Large intestine (tissue), 3 donors: ENCODE results near the gene DENND1C. TPM values are rescaled to one million over a fixed set of nuclear protein-coding genes. Genes with fewer than 3 reads are reported as not detected.

Source experiments
- DNase-seq, 2 donors: peaks; one replicate each; pipeline versions ENCODE4 v3.0.0 to v3.0.0-alpha.2; 2013
- H3K27ac ChIP-seq: one replicate; pipeline ENCODE4 v1.5.1; 2013; ENCODE audit warnings: low read length
- H3K27me3 ChIP-seq: 2 replicates; pipeline ENCODE4 v1.6.1; 2013; ENCODE audit warnings: low read length; ENCODE audit not compliant: control insufficient read depth, insufficient read depth
- H3K36me3 ChIP-seq: 2 replicates; pipeline ENCODE4 v1.6.1; 2013; ENCODE audit warnings: low read length; ENCODE audit not compliant: control insufficient read depth, insufficient read depth
- H3K4me1 ChIP-seq: one replicate; pipeline ENCODE4 v1.6.1; 2013; ENCODE audit warnings: low read length; ENCODE audit not compliant: control insufficient read depth, insufficient read depth
- H3K4me3 ChIP-seq: one replicate; pipeline ENCODE4 v1.5.1; 2013; ENCODE audit warnings: low read length
- H3K9me3 ChIP-seq: one replicate; pipeline ENCODE4 v1.6.1; 2013; ENCODE audit warnings: mild to moderate bottlenecking, low read depth, low read length, moderate library complexity; ENCODE audit not compliant: control insufficient read depth
- WGBS: methylation state at CpG from one replicate; pipeline ENCODE4 v1.1.5; 2013; ENCODE audit warnings: low lambda C conversion rate; ENCODE audit not compliant: insufficient coverage; 5-methylcytosine and 5-hydroxymethylcytosine counted together
- polyA plus RNA-seq: library from polyadenylated mRNA; unstranded; fragments of 120-200 nt; gene quantifications from one replicate; pipeline ENCODE4 v1.2.1, GENCODE V29; 2013

The DENND1C gene
- polyA plus RNA-seq, 1 donor: 40.4 TPM

DNA sequence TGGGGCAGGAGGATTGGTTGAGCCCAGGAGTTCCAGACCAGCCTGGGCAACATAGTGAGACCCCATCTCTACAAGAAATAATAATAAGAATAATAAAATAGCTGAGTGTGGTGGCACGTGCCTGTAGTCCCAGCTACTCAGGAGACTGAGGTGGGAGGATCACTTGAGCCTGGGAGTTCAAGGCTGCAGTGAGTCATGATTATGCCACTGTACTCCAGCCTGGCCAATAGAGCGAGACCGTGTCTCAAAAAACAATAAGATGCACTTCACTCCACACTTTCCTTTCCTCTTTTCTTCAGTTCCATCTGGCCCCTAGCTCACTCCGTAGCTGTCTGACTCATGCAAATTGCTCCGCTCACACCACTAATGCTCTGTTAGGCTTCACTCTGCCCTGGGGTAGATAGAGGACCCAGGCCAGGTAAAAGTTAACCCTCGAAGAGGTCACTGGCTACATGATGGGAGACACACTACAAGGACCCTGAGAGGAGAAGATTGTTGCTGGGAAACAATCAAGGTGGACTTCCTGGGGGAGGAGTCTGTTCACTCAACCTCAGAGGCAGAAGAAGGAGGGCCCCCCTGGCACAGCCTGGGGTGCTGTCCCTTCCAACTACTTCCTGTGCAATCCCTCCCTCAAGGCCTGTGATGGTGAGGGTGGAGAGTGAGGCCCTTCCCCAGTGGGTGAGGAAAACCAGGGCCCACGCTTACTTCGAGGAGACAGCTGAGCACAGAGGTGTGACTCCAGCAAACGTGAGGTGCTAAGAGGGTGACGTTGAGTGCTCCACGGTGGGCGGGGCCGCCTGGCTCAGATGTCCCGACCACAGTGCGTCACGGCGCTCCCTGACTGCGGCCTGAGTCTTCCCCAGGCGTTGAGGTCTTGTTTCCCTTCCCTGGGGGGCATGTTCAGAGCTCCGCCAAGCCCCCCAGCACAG lies 40.4 kb upstream of the DENND1C start:
- no CpG with 5 or more reads among the region's 20 CpGs for WGBS
- H3K27ac ChIP-seq: no peak overlapping the region
- no peaks in the 10 kb centered on the region for H3K36me3 ChIP-seq
- H3K4me1 ChIP-seq: peaks cover 3% of the 10 kb centered on the region
- H3K4me3 ChIP-seq: no peak overlapping the region
- DNase-seq: no peak
- no peaks in the 10 kb centered on the region for H3K9me3 ChIP-seq
- no peaks in the 10 kb centered on the region for H3K27me3 ChIP-seq

DNA sequence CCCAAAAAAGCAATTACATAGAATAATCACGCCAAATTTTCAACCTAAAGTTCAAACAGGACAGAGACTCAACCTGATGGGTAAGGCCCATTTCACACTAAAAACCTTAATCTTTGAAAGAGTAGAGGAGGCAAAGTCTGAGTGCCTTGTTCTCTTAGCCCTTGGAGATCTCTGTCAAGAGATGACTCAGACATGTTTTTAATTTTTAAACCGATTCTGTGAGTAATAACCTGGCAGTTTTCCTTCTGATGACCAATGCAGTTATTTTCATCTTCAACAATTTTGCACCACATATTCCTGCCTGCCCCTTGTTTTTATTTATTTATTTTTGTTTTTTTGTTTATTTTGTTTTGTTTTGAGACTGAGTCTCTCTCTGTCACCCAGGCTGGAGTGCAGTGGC lies 37.7 kb upstream of the DENND1C start:
- H3K36me3 ChIP-seq: no peaks in the 10 kb centered on the region

DNA sequence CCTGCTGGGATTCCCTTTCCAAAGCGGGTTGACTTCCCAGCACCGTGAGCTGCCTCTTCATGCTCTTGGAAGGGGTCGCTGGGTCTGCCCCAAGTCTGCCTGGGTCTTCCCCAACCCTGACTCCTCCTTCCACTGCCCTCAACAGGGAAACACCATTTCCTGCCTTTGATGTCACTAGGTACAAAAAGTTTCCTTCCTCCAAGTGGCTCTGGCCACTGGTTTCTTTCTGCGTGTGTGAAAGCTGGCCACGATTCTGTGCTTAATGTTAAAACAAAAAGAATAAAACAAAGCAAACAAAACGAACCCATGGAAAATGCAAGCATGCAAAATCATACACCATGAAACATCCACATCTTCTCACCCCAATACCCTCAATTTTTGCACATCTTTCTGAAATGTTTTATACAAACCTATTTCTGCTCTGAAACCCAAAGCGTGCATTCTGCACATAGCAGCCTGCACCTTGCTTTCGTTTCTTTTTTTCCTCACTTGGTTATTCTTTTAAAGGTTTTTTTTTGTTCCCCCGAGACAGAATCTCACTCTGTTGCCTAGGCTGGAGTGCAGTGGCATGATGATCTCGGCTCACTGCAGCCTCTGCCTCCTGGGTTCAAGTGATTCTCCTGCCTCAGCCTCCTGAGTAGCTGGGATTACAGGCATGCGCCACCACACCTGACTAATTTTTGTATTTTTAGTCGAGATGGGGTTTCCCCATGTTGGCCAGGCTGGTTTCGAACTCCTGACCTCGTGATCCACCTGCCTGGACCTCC lies 36.7 kb upstream of the DENND1C start:
- H3K27ac ChIP-seq: no peak overlapping the region
- no peaks in the 10 kb centered on the region for H3K27me3 ChIP-seq
- no peak for DNase-seq
- H3K4me1 ChIP-seq: peaks cover 4% of the 10 kb centered on the region
- peaks cover 2% of the 10 kb centered on the region for H3K9me3 ChIP-seq
- H3K4me3 ChIP-seq: no peak overlapping the region
- 73% methylated on average over 2 of the region's 14 CpGs for WGBS
- H3K36me3 ChIP-seq: no peaks in the 10 kb centered on the region

More for the DNA sequence above, 37.7 kb upstream of the DENND1C start:
- WGBS: no CpG with 5 or more reads among the region's 2 CpGs
- Histone ChIP-seq H3K4me1 (peaks cover 4% of the 10 kb centered on the region), H3K27me3 (no peaks in the 10 kb centered on the region), H3K27ac (no peak overlapping the region), H3K9me3 (peaks cover 2% of the 10 kb centered on the region), H3K4me3 (no peak overlapping the region)
- peak in 1 of 2 donors; percentile 32 for DNase-seq

DNA sequence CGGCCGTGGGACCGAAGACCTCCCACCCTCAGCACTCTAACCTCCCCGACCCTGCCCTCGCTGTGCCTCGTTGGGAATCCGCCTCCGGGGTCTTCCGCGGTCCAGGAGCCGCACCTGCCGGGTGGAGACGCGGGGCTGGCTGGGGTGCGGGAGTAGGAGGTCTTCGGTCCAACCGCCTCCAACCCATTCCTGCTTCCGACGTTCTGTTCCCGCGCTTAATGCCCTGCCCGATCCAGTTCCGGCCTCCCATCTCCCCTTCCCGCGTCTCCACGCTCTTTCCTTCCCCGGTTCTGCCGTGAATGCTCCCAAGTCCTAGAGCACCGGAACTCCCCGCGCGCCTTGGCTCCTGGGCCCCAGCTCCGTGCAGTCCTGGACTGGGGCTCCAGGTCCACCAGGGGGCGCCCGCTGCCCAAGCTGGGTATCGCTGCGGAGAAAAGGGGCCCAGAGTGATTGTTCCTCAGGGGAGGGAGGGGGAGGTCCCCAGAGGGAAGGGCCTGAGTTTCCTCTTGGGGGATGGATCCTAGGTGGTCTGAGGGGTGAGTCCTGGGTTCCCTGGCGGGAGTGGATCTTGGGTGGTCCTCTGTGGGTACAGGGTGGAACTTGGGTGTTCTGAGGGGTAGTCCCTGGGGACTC lies 35.2 kb upstream of the DENND1C start:
- H3K9me3 ChIP-seq: peaks cover 2% of the 10 kb centered on the region
- peak overlapping the region; percentile 45 for H3K27ac ChIP-seq
- WGBS: no CpG with 5 or more reads among the region's 38 CpGs
- peaks cover 4% of the 10 kb centered on the region for H3K4me1 ChIP-seq
- H3K27me3 ChIP-seq: no peaks in the 10 kb centered on the region
- H3K4me3 ChIP-seq: peak overlapping the region; percentile 59
- no peaks in the 10 kb centered on the region for H3K36me3 ChIP-seq
- DNase-seq: peak; percentile 82 to 83

DNA sequence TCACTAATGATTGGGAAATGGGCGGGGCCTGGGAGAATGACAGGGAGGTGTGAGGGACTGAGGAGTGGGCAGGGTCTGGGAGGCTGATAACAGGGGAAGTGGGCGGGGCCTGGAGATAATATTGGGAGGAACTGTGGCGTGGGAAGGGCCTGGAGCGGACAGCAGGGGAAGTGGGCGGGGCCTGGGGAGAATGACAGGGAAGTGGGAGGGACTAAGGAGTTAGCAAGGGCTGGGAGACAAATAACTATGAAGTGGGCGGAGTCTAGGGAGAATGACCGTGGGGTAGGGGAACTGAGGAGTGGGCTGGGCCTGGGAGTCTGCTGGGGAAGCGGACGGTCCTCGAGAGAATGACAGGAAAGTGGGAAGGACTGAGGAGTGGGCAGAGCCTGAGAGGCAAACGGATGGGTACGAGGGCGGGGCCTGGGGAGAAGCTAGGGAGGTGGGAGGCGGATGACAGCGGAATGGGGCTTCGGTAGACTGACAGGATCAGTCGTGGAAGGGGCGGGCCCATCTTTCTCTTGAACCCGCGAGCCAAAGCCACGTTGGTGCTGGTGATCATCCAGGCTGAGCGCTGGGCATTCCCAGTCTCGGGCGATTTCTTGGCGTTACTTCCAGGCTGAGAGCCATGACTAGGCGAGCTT lies 34.6 kb upstream of the DENND1C start:
- no peaks in the 10 kb centered on the region for H3K36me3 ChIP-seq
- 0% methylated on average over 2 of the region's 26 CpGs for WGBS
- no peaks in the 10 kb centered on the region for H3K27me3 ChIP-seq
- peak; percentile 91 to 96 for DNase-seq
- H3K27ac ChIP-seq: peak overlapping the region; percentile 45
- peak overlapping the region; percentile 59 for H3K4me3 ChIP-seq
- H3K4me1 ChIP-seq: peaks cover 4% of the 10 kb centered on the region
- peaks cover 2% of the 10 kb centered on the region for H3K9me3 ChIP-seq

DNA sequence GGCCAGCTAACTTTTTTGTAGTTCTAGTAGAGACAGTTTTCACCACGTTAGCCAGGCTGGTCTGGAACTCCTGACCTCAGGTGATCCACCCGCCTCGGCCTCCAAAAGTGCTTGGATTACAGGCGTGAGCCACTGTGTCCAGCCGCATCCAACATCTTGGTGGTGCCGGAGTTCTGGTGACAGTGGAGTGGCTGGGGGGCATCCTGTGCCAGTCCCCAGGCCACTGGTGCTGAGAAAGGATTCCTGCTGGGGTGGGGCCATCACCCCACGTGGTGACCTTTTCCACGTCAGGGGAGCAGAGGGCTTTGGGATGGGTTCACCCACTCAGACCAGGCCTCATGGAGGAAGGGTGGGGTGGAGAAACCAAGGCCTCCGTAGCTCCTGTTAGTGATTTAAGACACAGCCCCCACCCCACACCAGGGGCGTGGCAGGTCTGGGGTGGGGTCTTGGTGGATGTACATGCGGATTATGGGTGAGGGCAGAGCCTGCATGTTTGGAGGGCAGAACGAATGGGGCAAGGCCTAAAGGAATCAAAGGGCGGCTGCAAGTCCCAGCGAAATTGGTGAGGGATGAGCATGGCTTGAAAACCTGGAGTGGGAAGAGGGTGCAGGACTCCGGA lies 33.4 kb upstream of the DENND1C start:
- WGBS: 96% methylated on average over 5 of the region's 15 CpGs
- Histone ChIP-seq H3K4me3 (no peak overlapping the region), H3K36me3 (no peaks in the 10 kb centered on the region)

DNA sequence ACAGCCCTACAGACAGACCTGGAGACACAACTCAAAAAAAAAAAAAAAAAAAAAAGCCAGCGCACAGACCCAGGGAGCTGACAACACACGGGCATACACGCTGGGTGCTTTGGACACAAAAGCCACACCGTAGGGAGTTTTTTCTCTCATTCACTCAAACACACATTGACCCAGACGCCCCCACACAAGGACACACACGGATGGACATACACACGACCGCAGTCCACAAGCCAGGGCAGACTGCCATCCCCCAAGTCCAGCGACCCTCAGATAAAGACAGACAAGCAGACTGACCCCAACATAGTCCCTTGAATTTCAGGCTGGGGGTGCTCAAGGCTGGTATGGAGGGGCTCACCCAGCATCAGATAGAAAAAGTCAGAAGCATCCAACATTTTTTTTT lies 32.5 kb upstream of the DENND1C start:
- Histone ChIP-seq H3K4me1 (peaks cover 4% of the 10 kb centered on the region), H3K4me3 (no peak overlapping the region), H3K27me3 (no peaks in the 10 kb centered on the region), H3K27ac (no peak overlapping the region), H3K9me3 (peaks cover 2% of the 10 kb centered on the region), H3K36me3 (no peaks in the 10 kb centered on the region)
- WGBS: no CpG with 5 or more reads among the region's 9 CpGs
- no peak for DNase-seq

More for the DNA sequence above, 33.4 kb upstream of the DENND1C start:
- peaks cover 4% of the 10 kb centered on the region for H3K4me1 ChIP-seq
- no peak for DNase-seq
- no peak overlapping the region for H3K27ac ChIP-seq
- H3K27me3 ChIP-seq: no peaks in the 10 kb centered on the region
- H3K9me3 ChIP-seq: peaks cover 2% of the 10 kb centered on the region

DNA sequence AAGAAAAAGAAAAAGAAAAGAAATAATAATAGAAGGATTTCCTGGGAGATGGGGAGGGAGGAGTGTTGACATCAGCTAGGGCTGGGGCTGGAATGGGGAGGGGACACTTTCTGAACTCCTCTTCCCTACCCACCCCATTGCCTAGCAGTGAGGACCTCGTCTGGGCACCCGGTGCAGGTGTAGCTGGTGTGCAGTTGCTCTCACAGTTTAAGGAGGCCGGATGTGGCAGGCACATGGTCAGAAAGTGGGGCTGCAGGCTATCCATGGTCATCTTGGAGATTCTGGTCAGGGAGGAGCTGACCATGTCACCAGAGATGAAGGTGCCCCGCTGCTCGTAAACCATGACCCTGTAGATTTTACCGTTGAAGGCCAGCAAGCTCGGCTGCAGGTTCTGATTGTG lies 29.0 kb upstream of the DENND1C start:
- H3K4me3 ChIP-seq: no peak overlapping the region
- H3K27me3 ChIP-seq: no peaks in the 10 kb centered on the region
- H3K27ac ChIP-seq: no peak overlapping the region
- peaks cover 2% of the 10 kb centered on the region for H3K9me3 ChIP-seq
- H3K36me3 ChIP-seq: no peaks in the 10 kb centered on the region
- no peaks in the 10 kb centered on the region for H3K4me1 ChIP-seq
- no CpG with 5 or more reads among the region's 7 CpGs for WGBS
- no peak for DNase-seq

DNA sequence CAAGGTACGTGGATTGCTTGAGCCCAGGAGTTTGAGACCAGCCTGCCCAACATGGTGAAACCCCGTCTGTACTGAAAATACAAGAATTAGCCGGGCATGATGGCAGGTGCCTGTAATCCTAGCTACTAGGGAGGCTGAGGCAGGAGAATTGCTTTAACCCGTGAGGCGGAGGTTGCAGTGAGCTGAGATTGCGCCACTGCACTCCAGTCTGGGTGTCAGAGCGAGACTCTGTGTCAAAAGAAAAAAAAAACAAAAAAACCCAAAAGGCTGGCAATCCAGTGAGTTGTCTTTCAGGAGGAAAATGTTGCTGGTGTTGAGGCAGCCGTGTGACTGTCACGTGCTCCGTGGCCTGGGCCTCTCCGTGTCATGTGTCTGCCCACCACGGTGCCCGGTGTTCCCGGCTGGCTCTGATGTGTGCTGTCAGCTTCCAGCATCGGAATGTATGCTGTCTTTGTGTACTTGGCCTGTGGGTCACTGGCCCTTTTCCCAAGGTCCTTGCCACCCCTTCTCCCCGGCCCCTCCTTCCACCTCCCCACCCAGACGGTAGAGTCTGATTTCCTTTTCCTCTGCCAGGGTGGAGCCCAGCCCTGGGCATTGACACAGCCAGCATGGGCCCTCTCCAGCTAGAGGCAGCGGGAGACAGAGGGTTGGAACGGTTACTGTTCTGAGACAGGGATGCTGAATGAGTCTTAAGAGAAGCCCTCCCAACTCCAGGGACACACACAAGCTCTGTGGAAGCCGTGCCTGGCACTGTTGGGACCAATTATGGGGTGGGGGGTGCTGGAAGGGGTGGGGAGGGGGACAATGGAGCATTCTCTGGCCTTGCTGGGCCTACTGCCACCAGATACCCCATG lies 27.8 kb upstream of the DENND1C start:
- no peaks in the 10 kb centered on the region for H3K36me3 ChIP-seq
- no peaks in the 10 kb centered on the region for H3K27me3 ChIP-seq
- no peak for DNase-seq
- WGBS: 100% methylated on average over 1 of the region's 20 CpGs
- no peaks in the 10 kb centered on the region for H3K9me3 ChIP-seq
- H3K4me1 ChIP-seq: no peaks in the 10 kb centered on the region
- no peak overlapping the region for H3K27ac ChIP-seq
- no peak overlapping the region for H3K4me3 ChIP-seq
